GM21529 (cell line): ENCODE results near the gene MAPK4.

ENCODE experiments used
- ATAC-seq: cut with Tn5 transposase; IDR thresholded peaks from one replicate; pipeline ENCODE4 v1.9.1; 2021; ENCODE audit not compliant: unreplicated experiment

MAPK4 gene

GRCh38 chr18:50622865-50623393 lies 63.0 kb downstream of the MAPK4 start:
- ATAC-seq: no peak

GRCh38 chr18:50623694-50624352 lies 63.9 kb downstream of the MAPK4 start:
- no peak for ATAC-seq

GRCh38 chr18:50624981-50625380 lies 65.1 kb downstream of the MAPK4 start:
- no peak for ATAC-seq

GRCh38 chr18:50626317-50626716 lies 66.4 kb downstream of the MAPK4 start:
- no peak for ATAC-seq

GRCh38 chr18:50627594-50628532 lies 68.0 kb downstream of the MAPK4 start:
- no peak for ATAC-seq

- no peak for ATAC-seq
Observed at GRCh38 chr18:50628533-50628905, 68.6 kb downstream of the MAPK4 start.

- no peak for ATAC-seq
Observed at GRCh38 chr18:50629148-50629631, 69.3 kb downstream of the MAPK4 start.

GRCh38 chr18:50630895-50631294 lies 71.0 kb downstream of the MAPK4 start:
- ATAC-seq: no peak

- ATAC-seq: no peak
Observed at GRCh38 chr18:50632895-50633515, 73.1 kb downstream of the MAPK4 start.

GRCh38 chr18:50633992-50634391 lies 74.1 kb downstream of the MAPK4 start:
- no peak for ATAC-seq

GRCh38 chr18:50636366-50637057 lies 76.6 kb downstream of the MAPK4 start:
- no peak for ATAC-seq

- no peak for ATAC-seq
Observed at GRCh38 chr18:50638016-50638883, 78.4 kb downstream of the MAPK4 start.

GRCh38 chr18:50638884-50639420 lies 79.1 kb downstream of the MAPK4 start:
- no peak for ATAC-seq

- no peak for ATAC-seq
Observed at GRCh38 chr18:50639711-50640110, 79.8 kb downstream of the MAPK4 start.

- no peak for ATAC-seq
Observed at GRCh38 chr18:50642439-50642838, 82.6 kb downstream of the MAPK4 start.

GRCh38 chr18:50644146-50644545 lies 84.3 kb downstream of the MAPK4 start:
- no peak for ATAC-seq

- ATAC-seq: no peak
Observed at GRCh38 chr18:50644807-50645206, 84.9 kb downstream of the MAPK4 start.

GRCh38 chr18:50647237-50647636 lies 87.3 kb downstream of the MAPK4 start:
- ATAC-seq: no peak

- no peak for ATAC-seq
Observed at GRCh38 chr18:50647792-50648191, 87.9 kb downstream of the MAPK4 start.

- no peak for ATAC-seq
Observed at GRCh38 chr18:50649821-50650220, 89.9 kb downstream of the MAPK4 start.
